Lower leg skin (tissue), 4 donors: ENCODE measurements around the gene MPRIP. TPM values are rescaled to one million over a fixed set of nuclear protein-coding genes. Genes with fewer than 3 reads are reported as not detected.

Experiments
- DNase-seq, 2 donors: peaks; one replicate each; pipeline ENCODE4 v3.0.0-alpha.2; 2019; ENCODE audit warnings: low spot score in 2 of 2
- H3K4me3 ChIP-seq: fragments of 200-600 bp; sonication (generic); 2 replicates; pipeline ENCODE4 v1.5.1; 2017; ENCODE audit warnings: mild to moderate bottlenecking, low read depth; ENCODE audit not compliant: poor library complexity, severe bottlenecking
- CTCF ChIP-seq, 3 donors: fragments of 450-650 bp; IDR thresholded peaks; one replicate each; pipeline ENCODE4 v1.5.1; 2016; ENCODE audit warnings: antibody characterized with exemption in 3 of 3, mild to moderate bottlenecking in 3 of 3, moderate library complexity in 2 of 3
- POLR2A ChIP-seq, 2 donors: fragments of 450-650 bp; IDR thresholded peaks; one replicate each; pipeline ENCODE4 v1.6.1; 2016 to 2017; ENCODE audit warnings: antibody characterized with exemption in 2 of 2, mild to moderate bottlenecking in 1 of 2, moderate library complexity in 1 of 2
- WGBS, 2 donors: methylation state at CpG; one replicate each; pipeline ENCODE4 v1.1.5; 2018; 5-methylcytosine and 5-hydroxymethylcytosine counted together
- intact Hi-C: fragments of 100-400 bp; cut with DNase I; formaldehyde crosslinking; loops from one replicate; pipeline ENCODE4 v1.15.0; 2023; ENCODE audit warnings: low total_unique reads
- total RNA-seq, 4 donors: library from RNA; depleted of rRNA; stranded (reverse); fragments of >200 nt; gene quantifications; one replicate each; pipeline ENCODE4 v1.1.0, GENCODE V29; 2016

MPRIP gene
- total RNA-seq, 4 donors from 2014 or later, result 128 to 217 (median 141) TPM

DNA sequence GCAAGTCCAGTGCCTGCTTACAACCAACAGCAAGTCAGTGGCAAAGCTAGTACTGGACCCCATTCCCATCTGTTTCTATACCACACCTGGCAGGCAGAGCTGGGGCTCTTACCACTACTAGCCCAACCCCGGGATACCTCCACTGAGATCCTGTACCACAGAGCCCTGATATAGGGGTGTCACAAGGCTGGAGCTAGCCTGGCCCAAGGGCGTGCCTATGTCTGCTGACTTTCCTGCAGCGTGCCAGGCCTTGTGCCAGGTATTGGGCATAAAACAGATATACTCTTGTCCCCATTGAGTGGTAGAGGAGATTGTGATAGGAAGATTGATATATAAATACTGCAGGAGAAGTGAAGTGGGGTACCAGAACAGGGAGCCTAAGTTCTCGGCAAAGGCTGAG, 119.5 kb downstream of the MPRIP start:
- DNase-seq, result no peak
- TF ChIP-seq CTCF (IDR thresholded peaks at IDR 0.05), result no peak
- TF ChIP-seq POLR2A (IDR thresholded peaks at IDR 0.05), result no peak
- intact Hi-C loops, result no loop called here
- WGBS, 2 donors, result 84 to 91% methylated on average over 4 of the region's 4 CpGs
- no peak overlapping the region for H3K4me3 ChIP-seq

DNA sequence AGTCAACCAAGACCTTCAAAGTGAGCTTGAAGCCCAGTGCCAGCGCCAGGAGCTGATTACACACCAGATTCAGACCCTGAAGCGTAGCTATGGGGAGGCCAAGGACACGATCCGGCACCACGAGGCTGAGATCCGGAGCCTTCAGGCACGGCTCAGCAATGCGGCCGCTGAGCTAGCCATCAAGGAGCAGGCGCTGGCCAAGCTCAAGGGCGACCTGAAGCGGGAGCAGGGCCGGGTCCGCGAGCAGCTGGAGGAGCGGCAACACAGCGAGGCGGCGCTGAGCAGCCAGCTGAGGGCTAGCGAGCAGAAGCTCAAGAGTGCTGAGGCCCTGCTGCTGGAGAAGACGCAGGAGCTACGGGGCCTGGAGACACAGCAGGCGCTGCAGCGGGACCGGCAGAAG, 121.9 kb downstream of the MPRIP start:
- DNase-seq, result no peak
- H3K4me3 ChIP-seq, result no peak overlapping the region
- intact Hi-C loops, result no loop called here
- TF ChIP-seq CTCF (IDR thresholded peaks at IDR 0.05), result no peak
- no peak for TF ChIP-seq POLR2A (IDR thresholded peaks at IDR 0.05)
- 96 to 97% methylated on average over 16 to 25 of the region's 25 CpGs for WGBS, 2 donors

GRCh38 chr17:17164676-17165075, 122.4 kb downstream of the MPRIP start:
- intact Hi-C loops, result no loop called here
- 85 to 94% methylated on average over 17 of the region's 17 CpGs for WGBS, 2 donors
- no peak overlapping the region for H3K4me3 ChIP-seq
- DNase-seq, result no peak
- no peak for TF ChIP-seq POLR2A (IDR thresholded peaks at IDR 0.05)

DNA sequence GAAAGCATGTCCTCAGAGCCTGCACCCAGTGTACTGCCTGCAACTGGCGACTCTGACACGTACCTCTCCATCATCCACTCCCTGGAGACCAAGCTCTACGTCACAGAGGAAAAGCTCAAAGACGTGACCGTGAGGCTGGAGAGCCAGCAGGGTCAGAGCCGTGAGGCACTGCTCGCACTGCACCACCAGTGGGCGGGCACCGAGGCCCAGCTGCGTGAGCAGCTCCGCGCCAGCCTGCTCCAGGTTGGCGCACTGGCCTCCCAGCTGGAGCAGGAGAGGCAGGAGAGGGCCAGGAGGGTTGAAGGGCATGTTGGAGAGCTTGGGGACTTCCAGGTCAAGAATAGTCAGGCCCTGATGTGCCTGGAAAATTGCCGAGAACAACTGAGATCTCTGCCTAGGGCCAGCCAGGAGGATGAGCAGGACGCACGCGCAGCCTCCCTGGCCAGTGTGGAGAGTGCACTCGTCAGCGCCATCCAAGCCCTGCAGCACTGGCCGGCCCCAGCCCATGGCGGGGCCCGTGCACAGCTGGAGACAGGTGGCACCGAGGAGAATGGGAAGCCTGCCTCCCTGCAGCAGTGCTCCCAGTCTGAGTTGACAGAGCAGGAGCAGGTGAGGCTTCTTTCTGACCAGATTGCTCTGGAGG, 123.5 kb downstream of the MPRIP start:
- DNase-seq, result no peak
- no peak overlapping the region for H3K4me3 ChIP-seq
- 88 to 90% methylated on average over 17 to 23 of the region's 23 CpGs for WGBS, 2 donors
- intact Hi-C loops, result no loop called here
- no peak for TF ChIP-seq POLR2A (IDR thresholded peaks at IDR 0.05)
- TF ChIP-seq CTCF (IDR thresholded peaks at IDR 0.05), result no peak

DNA sequence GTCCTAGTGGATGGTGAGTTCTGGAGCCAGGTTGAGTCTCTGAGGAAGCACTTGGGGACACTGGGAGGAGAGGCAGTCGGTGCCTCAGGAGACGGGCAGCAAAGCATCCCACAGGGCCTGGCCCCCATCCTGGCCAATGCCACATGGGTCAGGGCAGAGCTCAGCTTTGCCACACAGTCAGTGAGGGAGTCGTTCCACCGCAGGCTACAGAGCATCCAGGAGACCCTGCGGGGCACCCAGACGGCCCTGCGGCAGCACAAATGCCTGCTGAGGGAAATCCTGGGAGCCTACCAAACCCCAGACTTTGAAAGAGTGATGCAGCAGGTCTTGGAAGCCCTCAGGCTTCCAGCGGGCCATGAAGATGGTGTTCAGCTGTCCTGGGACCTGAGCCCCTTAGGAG, 124.2 kb downstream of the MPRIP start:
- H3K4me3 ChIP-seq, result no peak overlapping the region
- intact Hi-C loops, result no loop called here
- WGBS, 2 donors, result 90% methylated on average over 2 to 8 of the region's 8 CpGs
- DNase-seq, result no peak
- TF ChIP-seq POLR2A (IDR thresholded peaks at IDR 0.05), result no peak
- TF ChIP-seq CTCF (IDR thresholded peaks at IDR 0.05), result no peak

DNA sequence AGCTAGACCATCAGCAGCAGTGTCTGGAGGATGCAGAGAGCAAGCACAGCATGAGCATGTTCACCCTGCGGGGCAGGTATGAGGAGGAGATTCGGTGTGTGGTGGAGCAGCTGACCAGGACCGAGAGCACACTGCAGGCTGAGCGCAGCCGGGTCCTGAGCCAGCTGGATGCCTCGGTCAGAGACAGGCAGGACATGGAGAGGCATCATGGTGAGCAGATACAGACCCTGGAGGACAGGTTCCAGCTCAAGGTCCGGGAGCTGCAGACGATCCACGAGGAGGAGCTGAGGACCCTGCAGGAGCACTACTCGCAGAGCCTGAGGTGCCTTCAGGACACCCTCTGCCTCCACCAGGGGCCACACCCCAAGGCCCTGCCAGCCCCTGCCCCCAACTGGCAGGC, 125.1 kb downstream of the MPRIP start:
- TF ChIP-seq POLR2A (IDR thresholded peaks at IDR 0.05) (no peak), CTCF (IDR thresholded peaks at IDR 0.05) (no peak)
- intact Hi-C loops, result no loop called here
- WGBS, 2 donors, result 85 to 87% methylated on average over 6 to 10 of the region's 10 CpGs

More for the DNA sequence above, 125.1 kb downstream of the MPRIP start:
- no peak for DNase-seq
- no peak overlapping the region for H3K4me3 ChIP-seq
